ENCODE measurements around the gene INSRR.

DNA sequence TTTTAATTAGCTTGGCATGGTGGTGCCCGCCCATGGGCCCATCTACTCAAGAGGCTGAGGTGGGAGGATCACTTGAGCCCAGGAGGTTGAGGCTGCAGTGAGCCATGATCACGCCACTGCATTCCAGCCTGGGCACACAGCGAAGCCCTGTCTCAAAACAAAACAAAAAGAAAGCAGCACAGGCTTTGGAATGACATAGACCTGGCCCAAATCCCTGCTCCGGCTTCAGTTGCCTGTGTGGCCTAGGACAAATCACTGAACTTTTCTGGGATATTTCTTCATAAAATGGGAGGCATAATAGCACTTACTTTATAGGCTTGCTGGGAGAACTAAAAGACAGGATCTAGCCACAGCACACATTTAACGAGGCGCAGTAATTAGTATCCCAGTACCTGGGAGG is 37.0 kb upstream of the INSRR start:
- no peak for TF ChIP-seq EZH2 (IDR thresholded peaks at IDR 0.05; ENCODE audit: low read length, unreplicated experiment)
- TF ChIP-seq, protein P1, sequence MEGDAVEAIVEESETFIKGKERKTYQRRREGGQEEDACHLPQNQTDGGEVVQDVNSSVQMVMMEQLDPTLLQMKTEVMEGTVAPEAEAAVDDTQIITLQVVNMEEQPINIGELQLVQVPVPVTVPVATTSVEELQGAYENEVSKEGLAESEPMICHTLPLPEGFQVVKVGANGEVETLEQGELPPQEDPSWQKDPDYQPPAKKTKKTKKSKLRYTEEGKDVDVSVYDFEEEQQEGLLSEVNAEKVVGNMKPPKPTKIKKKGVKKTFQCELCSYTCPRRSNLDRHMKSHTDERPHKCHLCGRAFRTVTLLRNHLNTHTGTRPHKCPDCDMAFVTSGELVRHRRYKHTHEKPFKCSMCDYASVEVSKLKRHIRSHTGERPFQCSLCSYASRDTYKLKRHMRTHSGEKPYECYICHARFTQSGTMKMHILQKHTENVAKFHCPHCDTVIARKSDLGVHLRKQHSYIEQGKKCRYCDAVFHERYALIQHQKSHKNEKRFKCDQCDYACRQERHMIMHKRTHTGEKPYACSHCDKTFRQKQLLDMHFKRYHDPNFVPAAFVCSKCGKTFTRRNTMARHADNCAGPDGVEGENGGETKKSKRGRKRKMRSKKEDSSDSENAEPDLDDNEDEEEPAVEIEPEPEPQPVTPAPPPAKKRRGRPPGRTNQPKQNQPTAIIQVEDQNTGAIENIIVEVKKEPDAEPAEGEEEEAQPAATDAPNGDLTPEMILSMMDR (conservative IDR thresholded peaks at IDR 0.05; ENCODE audit: low read depth, low read length) = no peak

Data from PC-3 (cell line).